Measurements from ENCODE around the gene PSG7. TPM values are rescaled to one million over a fixed set of nuclear protein-coding genes. Genes with fewer than 3 reads are reported as not detected.

PSG7 gene
- not detected in 2 replicates for total RNA-seq

GRCh38 chr19:42937107-42937506, at the start of gene PSG7:
Gene PSG7 (minus strand): TSS chr19:42937207. CDS start chr19:42937076, 131 bp downstream.

GRCh38 chr19:42917634-42918033, 19.4 kb downstream of the PSG7 start, which contains the start of gene PSG6:
Gene PSG6 (minus strand): TSS chr19:42917894. CDS start chr19:42917792, 102 bp downstream.

GRCh38 chr19:42879613-42880012, 57.4 kb downstream of the PSG7 start, which contains the start of gene PSG1:
Gene PSG1 (minus strand): TSS chr19:42879713. CDS start chr19:42879581, 132 bp downstream.

Other genes with a start within 250 kb of the PSG7 start
- not detected in 2 replicates for gene PSG3, start 196.7 kb downstream of the PSG7 start, total RNA-seq
- gene PSG8, start 171.5 kb downstream of the PSG7 start, total RNA-seq, result 0.07 TPM in 1 of 2 replicates, not detected in the other
- not detected in 2 replicates for gene PSG1, start 57.5 kb downstream of the PSG7 start, total RNA-seq
- not detected in 2 replicates for gene PSG6, start 19.3 kb downstream of the PSG7 start, total RNA-seq
- not detected in 2 replicates for gene PSG11, start 89.3 kb upstream of the PSG7 start, total RNA-seq
- gene PSG2, start 145.5 kb upstream of the PSG7 start, total RNA-seq, result not detected in 2 replicates
- gene PSG5, start 249.3 kb upstream of the PSG7 start, total RNA-seq, result not detected in 2 replicates